Testis (tissue), 2 donors: Measurements from ENCODE around the gene ARHGEF38.

Experiments
- CTCF ChIP-seq, 3 experiments: fragments of 450-650 bp in 2 of 3; fragments of 200-600 bp in 1 of 3; sonication (generic) in 1 of 3; IDR thresholded peaks; one replicate each; pipeline ENCODE4 v1.5.1; 2016 to 2019; ENCODE audit warnings: antibody characterized with exemption in 3 of 3, mild to moderate bottlenecking in 2 of 3, moderate library complexity in 1 of 3
- POLR2A ChIP-seq: fragments of 450-650 bp; IDR thresholded peaks from one replicate; pipeline ENCODE4 v1.6.1; 2017; ENCODE audit warnings: antibody characterized with exemption, mild to moderate bottlenecking, moderate library complexity

- TF ChIP-seq POLR2A = no peak
- TF ChIP-seq CTCF (IDR thresholded peaks at IDR 0.05) = no peak
Measured at GRCh38 chr4:105632599-105632998, 80.2 kb downstream of the ARHGEF38 start.
